GM12878 (cell line): Measurements from ENCODE around the gene DTX4.

Experiments used
- RAD21 ChIP-seq: IDR thresholded peaks from 2 replicates; pipeline ENCODE4 v1.6.1; 2011; ENCODE audit warnings: mild to moderate bottlenecking, low read depth, low read length, moderate library complexity; ENCODE audit not compliant: insufficient read depth
- TF ChIP-seq, protein P1 (sequence below), 3 experiments: IDR thresholded peaks in 2 of 3; conservative IDR thresholded peaks in 1 of 3; 2 replicates each; pipeline ENCODE4 v1.5.1; 2011; ENCODE audit warnings: low read depth in 3 of 3, low read length in 3 of 3, mild to moderate bottlenecking in 3 of 3, control low read depth in 2 of 3, moderate library complexity in 2 of 3, inconsistent platforms in 1 of 3, mixed read lengths in 1 of 3; ENCODE audit not compliant: control insufficient read depth in 2 of 3, insufficient read depth in 1 of 3; ENCODE audit errors: extremely low read depth in 1 of 3
- TF ChIP-seq, protein P2 (sequence below): IDR thresholded peaks from 2 replicates; pipeline ENCODE4 v1.6.1; 2011; ENCODE audit warnings: low read depth, low read length, improper control_type of control experiment, borderline replicate concordance
- TF ChIP-seq, protein P3 (sequence below): fragments of 450-650 bp; IDR thresholded peaks from 2 replicates; pipeline ENCODE4 v1.6.1; 2017; ENCODE audit warnings: borderline replicate concordance

DNA sequence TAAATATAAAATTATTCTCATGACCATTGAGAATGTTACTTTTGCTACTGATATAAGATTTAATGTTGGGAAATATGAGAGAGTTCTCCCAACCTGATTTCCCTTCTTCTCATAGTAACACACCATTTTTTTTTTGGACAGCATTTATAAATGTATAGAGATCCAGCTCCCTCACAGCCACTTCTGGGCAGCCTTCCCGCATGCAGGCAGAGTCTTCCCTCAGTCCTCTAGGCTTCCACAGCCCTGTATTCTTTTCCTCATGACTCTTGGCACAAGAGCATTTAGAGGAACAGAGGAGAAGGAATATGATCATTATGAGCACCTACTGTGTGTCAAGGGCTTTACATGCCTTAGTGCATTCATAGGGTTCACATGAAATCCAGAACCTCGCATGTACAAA lies 9.0 kb downstream of the DTX4 start:
- TF ChIP-seq, protein P1, sequence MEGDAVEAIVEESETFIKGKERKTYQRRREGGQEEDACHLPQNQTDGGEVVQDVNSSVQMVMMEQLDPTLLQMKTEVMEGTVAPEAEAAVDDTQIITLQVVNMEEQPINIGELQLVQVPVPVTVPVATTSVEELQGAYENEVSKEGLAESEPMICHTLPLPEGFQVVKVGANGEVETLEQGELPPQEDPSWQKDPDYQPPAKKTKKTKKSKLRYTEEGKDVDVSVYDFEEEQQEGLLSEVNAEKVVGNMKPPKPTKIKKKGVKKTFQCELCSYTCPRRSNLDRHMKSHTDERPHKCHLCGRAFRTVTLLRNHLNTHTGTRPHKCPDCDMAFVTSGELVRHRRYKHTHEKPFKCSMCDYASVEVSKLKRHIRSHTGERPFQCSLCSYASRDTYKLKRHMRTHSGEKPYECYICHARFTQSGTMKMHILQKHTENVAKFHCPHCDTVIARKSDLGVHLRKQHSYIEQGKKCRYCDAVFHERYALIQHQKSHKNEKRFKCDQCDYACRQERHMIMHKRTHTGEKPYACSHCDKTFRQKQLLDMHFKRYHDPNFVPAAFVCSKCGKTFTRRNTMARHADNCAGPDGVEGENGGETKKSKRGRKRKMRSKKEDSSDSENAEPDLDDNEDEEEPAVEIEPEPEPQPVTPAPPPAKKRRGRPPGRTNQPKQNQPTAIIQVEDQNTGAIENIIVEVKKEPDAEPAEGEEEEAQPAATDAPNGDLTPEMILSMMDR (IDR thresholded peaks at IDR 0.05 in 2 of 3, conservative IDR thresholded peaks at IDR 0.05 in 1 of 3; ENCODE audit: control insufficient read depth in 2 of 3, extremely low read depth in 1 of 3, insufficient read depth in 1 of 3, low read depth in 3 of 3, low read length in 3 of 3), result no peak
- TF ChIP-seq, protein P2, sequence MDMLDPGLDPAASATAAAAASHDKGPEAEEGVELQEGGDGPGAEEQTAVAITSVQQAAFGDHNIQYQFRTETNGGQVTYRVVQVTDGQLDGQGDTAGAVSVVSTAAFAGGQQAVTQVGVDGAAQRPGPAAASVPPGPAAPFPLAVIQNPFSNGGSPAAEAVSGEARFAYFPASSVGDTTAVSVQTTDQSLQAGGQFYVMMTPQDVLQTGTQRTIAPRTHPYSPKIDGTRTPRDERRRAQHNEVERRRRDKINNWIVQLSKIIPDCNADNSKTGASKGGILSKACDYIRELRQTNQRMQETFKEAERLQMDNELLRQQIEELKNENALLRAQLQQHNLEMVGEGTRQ, result no peak
- TF ChIP-seq, protein P3, sequence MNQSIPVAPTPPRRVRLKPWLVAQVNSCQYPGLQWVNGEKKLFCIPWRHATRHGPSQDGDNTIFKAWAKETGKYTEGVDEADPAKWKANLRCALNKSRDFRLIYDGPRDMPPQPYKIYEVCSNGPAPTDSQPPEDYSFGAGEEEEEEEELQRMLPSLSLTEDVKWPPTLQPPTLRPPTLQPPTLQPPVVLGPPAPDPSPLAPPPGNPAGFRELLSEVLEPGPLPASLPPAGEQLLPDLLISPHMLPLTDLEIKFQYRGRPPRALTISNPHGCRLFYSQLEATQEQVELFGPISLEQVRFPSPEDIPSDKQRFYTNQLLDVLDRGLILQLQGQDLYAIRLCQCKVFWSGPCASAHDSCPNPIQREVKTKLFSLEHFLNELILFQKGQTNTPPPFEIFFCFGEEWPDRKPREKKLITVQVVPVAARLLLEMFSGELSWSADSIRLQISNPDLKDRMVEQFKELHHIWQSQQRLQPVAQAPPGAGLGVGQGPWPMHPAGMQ, result no peak
- no peak for TF ChIP-seq RAD21
